GM18867 (cell line): ENCODE results near the gene EXTL2.
"Not testable (repeated sequence)": the region's sequence is repeated elsewhere in the genome, so short reads cannot be mapped to it uniquely, and the experiment has no call there.

Experiments
- ATAC-seq: cut with Tn5 transposase; IDR thresholded peaks from one replicate; pipeline ENCODE4 v1.9.1; 2021; ENCODE audit warnings: mild to moderate bottlenecking, moderate library complexity; ENCODE audit not compliant: unreplicated experiment

The EXTL2 gene

GRCh38 chr1:100903777-100904176 is 9.1 kb upstream of the EXTL2 start:
- ATAC-seq, result no peak

- ATAC-seq, result no peak
These were observed 7.7 kb upstream of the EXTL2 start for GRCh38 chr1:100902365-100902764.

GRCh38 chr1:100896481-100896982 is 1.9 kb upstream of the EXTL2 start:
- ATAC-seq, result peak; percentile 45

GRCh38 chr1:100895540-100896480 is 1.2 kb upstream of the EXTL2 start, which contains the start of gene SLC30A7:
TSS of gene SLC30A7 (plus strand) at chr1:100896090. CDS start at chr1:100896263, 173 bp downstream.
- peak; percentile 80 for ATAC-seq

- no peak for ATAC-seq
These were observed 924 bp downstream of the EXTL2 start for GRCh38 chr1:100893718-100894117.

GRCh38 chr1:100892554-100892953 is 2.1 kb downstream of the EXTL2 start:
- ATAC-seq, result no peak

- no peak for ATAC-seq
These were observed 3.3 kb downstream of the EXTL2 start for GRCh38 chr1:100891380-100891779.

GRCh38 chr1:100889869-100890482 is 4.7 kb downstream of the EXTL2 start:
- not testable (repeated sequence) for ATAC-seq

- ATAC-seq, result not testable (repeated sequence)
These were observed 5.6 kb downstream of the EXTL2 start for GRCh38 chr1:100889007-100889406.

- no peak for ATAC-seq
These were observed 10.7 kb downstream of the EXTL2 start for GRCh38 chr1:100883963-100884362.

- no peak for ATAC-seq
These were observed 11.9 kb downstream of the EXTL2 start for GRCh38 chr1:100882698-100883097.

GRCh38 chr1:100881687-100882086 is 13.0 kb downstream of the EXTL2 start:
- no peak for ATAC-seq

GRCh38 chr1:100879422-100879821 is 15.2 kb downstream of the EXTL2 start:
- no peak for ATAC-seq

- ATAC-seq, result no peak
These were observed 18.4 kb downstream of the EXTL2 start for GRCh38 chr1:100876291-100876690.

- ATAC-seq, result no peak
These were observed 19.4 kb downstream of the EXTL2 start for GRCh38 chr1:100875228-100875627.

- ATAC-seq, result no peak
These were observed 20.2 kb downstream of the EXTL2 start for GRCh38 chr1:100874433-100874832.

GRCh38 chr1:100869996-100870395 is 24.6 kb downstream of the EXTL2 start:
- ATAC-seq, result peak; percentile 71

- ATAC-seq, result no peak
These were observed 26.2 kb downstream of the EXTL2 start for GRCh38 chr1:100868364-100868995.

- no peak for ATAC-seq
These were observed 27.8 kb downstream of the EXTL2 start for GRCh38 chr1:100866901-100867206.

GRCh38 chr1:100866041-100866900 is 28.4 kb downstream of the EXTL2 start:
- ATAC-seq, result peak; percentile 66

- ATAC-seq, result no peak
These were observed 32.1 kb downstream of the EXTL2 start for GRCh38 chr1:100862591-100862990.
